ENCODE data around the gene FAM163B.

GRCh38 chr9:133607381-133607780 lies 1.8 kb downstream of the FAM163B start:
- TF ChIP-seq EZH2 (IDR thresholded peaks at IDR 0.05; ENCODE audit: borderline replicate concordance, insufficient read depth, low read depth, low read length, poor library complexity, severe bottlenecking), result no peak
- TF ChIP-seq CTCF (IDR thresholded peaks at IDR 0.05), result no peak
